KMS-11 (cell line): Measurements from ENCODE around the gene OR8J1.

Source experiments
- H2AFZ ChIP-seq: fragments of 200-600 bp; sonication (generic); 2 replicates; pipeline ENCODE4 v1.6.1; 2016; ENCODE audit warnings: antibody characterized with exemption, mixed run types, low read depth
- H3K27ac ChIP-seq: fragments of 200-600 bp; sonication (generic); 2 replicates; pipeline ENCODE4 v1.6.1; 2016; ENCODE audit warnings: mild to moderate bottlenecking, mixed run types
- H3K27me3 ChIP-seq: fragments of 200-600 bp; sonication (generic); 2 replicates; pipeline ENCODE4 v1.6.1; 2017; ENCODE audit warnings: mild to moderate bottlenecking, low read depth, mixed run types, moderate library complexity; ENCODE audit not compliant: insufficient read depth
- H3K36me3 ChIP-seq: fragments of 200-600 bp; sonication (generic); 2 replicates; pipeline ENCODE4 v1.6.1; 2017; ENCODE audit warnings: mild to moderate bottlenecking, mixed run types; ENCODE audit not compliant: insufficient read depth
- H3K4me1 ChIP-seq: fragments of 200-600 bp; sonication (generic); 2 replicates; pipeline ENCODE4 v1.6.1; 2016; ENCODE audit warnings: mild to moderate bottlenecking, low read depth, mixed run types; ENCODE audit not compliant: poor library complexity, severe bottlenecking
- H3K4me2 ChIP-seq: fragments of 200-600 bp; sonication (generic); 2 replicates; pipeline ENCODE4 v1.7.0; 2016; ENCODE audit warnings: mild to moderate bottlenecking, mixed run types
- H3K4me3 ChIP-seq: fragments of 200-600 bp; sonication (generic); IDR thresholded peaks from 2 replicates; pipeline ENCODE4 v1.6.1; 2017; ENCODE audit warnings: low read depth, low read length, mixed read lengths; ENCODE audit not compliant: insufficient read depth
- H3K79me2 ChIP-seq: fragments of 200-600 bp; sonication (generic); 2 replicates; pipeline ENCODE4 v1.6.1; 2016; ENCODE audit warnings: low read depth, mixed run types; ENCODE audit not compliant: insufficient read depth
- H3K9ac ChIP-seq: fragments of 200-600 bp; sonication (generic); 2 replicates; pipeline ENCODE4 v1.6.1; 2016; ENCODE audit warnings: mild to moderate bottlenecking, mixed run types
- H4K20me1 ChIP-seq: fragments of 200-600 bp; sonication (generic); 2 replicates; pipeline ENCODE4 v1.6.1; 2016; ENCODE audit warnings: mild to moderate bottlenecking, mixed run types; ENCODE audit not compliant: insufficient read depth
- CTCF ChIP-seq: fragments of 200-600 bp; sonication (generic); conservative IDR thresholded peaks from 2 replicates; pipeline ENCODE4 v1.6.1; 2017; ENCODE audit warnings: low read depth, mild to moderate bottlenecking, antibody characterized with exemption, low read length, moderate library complexity, mixed read lengths

The OR8J1 gene

GRCh38 chr11:56333156-56333555 is 20.9 kb upstream of the OR8J1 start:
- Histone ChIP-seq H3K27ac (no peak overlapping the region), H4K20me1 (no peaks in the 10 kb centered on the region), H3K27me3 (no peaks in the 10 kb centered on the region), H3K4me2 (no peak overlapping the region), H3K79me2 (no peaks in the 10 kb centered on the region), H3K4me1 (no peaks in the 10 kb centered on the region), H3K36me3 (no peaks in the 10 kb centered on the region), H3K9ac (no peak overlapping the region), H2AFZ (no peak overlapping the region), H3K4me3 (no peak overlapping the region)
- TF ChIP-seq CTCF = no peak

DNA sequence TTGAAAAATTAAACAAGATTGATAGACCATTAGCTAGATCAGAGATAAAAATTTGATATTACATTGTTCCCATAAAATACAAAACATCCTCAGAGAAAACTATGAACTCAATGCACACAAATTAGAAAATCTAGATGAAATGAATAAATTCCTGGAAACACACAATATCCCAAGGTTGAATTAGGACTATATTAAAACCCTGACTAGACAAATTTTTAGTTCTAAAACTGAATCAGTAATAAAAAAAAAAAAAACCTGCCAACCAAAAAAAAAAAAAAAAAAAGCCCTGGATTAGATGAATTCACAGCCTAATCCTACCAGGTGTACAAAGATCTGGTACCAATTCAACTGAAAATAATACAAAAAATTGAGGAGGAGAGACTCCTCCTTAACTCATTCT is 13.8 kb upstream of the OR8J1 start:
- no peak overlapping the region for H3K27ac ChIP-seq
- no peak for TF ChIP-seq CTCF
- H3K27me3 ChIP-seq = no peaks in the 10 kb centered on the region
- H3K4me2 ChIP-seq = no peak overlapping the region
- H2AFZ ChIP-seq = no peak overlapping the region
- no peaks in the 10 kb centered on the region for H3K79me2 ChIP-seq
- no peaks in the 10 kb centered on the region for H4K20me1 ChIP-seq
- no peak overlapping the region for H3K4me3 ChIP-seq
- H3K9ac ChIP-seq = no peak overlapping the region
- H3K36me3 ChIP-seq = no peaks in the 10 kb centered on the region
- H3K4me1 ChIP-seq = no peaks in the 10 kb centered on the region

DNA sequence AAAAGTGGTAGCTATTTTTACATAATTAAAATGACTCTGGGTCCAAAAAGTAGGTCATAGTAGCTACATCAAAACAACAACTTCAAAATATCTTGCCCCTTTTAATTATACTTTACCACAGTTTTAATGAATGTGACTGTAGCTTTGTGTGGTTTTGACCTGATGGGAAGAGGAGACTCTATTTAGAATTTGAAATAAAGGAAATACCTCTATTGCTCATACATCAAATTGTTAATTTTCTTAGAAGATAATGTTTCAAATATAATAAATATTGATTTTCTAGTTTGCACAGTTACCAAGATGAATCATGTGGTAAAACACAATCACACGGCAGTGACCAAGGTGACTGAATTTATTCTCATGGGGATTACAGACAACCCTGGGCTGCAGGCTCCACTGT is 8.4 kb upstream of the OR8J1 start, which contains the start of gene OR8K1:
Gene OR8K1, plus strand, starts transcription at position 301 of the 400 bp plus-strand sequence. Its CDS starts 0 bp downstream, at position 301.
- TF ChIP-seq CTCF = no peak
- Histone ChIP-seq H4K20me1 (no peaks in the 10 kb centered on the region), H3K9ac (no peak within 1 kb of the TSS), H3K4me1 (no peaks in the 10 kb centered on the region), H3K79me2 (no peaks in the 10 kb centered on the region), H2AFZ (no peak within 1 kb of the TSS), H3K4me3 (no peak within 1 kb of the TSS), H3K4me2 (no peak within 1 kb of the TSS), H3K27ac (no peak within 1 kb of the TSS), H3K27me3 (no peaks in the 10 kb centered on the region), H3K36me3 (no peaks in the 10 kb centered on the region)

DNA sequence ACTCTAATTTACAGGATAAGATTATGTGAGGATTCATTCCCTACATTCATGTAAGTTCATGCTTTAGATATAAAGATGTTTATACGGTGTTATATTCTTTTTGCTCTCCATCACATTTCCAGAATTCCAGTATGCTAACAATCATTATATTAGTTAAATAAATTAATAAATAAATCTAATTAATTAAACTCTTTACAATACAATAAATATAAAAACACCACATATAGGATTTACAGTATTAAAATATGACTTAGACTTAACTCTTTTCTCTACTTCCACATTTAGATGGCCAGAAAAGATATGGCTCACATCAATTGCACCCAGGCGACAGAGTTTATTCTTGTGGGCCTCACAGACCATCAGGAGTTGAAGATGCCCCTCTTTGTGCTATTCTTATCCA is 21.2 kb downstream of the OR8J1 start, which contains the start of gene OR8U1:
Gene OR8U1, plus strand, starts transcription at position 301 of the 400 bp plus-strand sequence. Its CDS starts 0 bp downstream, at position 301.
- TF ChIP-seq CTCF = no peak
- Histone ChIP-seq H3K4me3 (no peak within 1 kb of the TSS), H3K27ac (no peak within 1 kb of the TSS), H3K79me2 (no peaks in the 10 kb centered on the region), H3K4me1 (no peaks in the 10 kb centered on the region), H3K27me3 (no peaks in the 10 kb centered on the region), H2AFZ (no peak within 1 kb of the TSS), H4K20me1 (no peaks in the 10 kb centered on the region), H3K4me2 (no peak within 1 kb of the TSS), H3K36me3 (no peaks in the 10 kb centered on the region), H3K9ac (no peak within 1 kb of the TSS)
